ENCODE results near the gene NOP10.
"Not testable (repeated sequence)": the region's sequence is repeated elsewhere in the genome, so short reads cannot be mapped to it uniquely, and the experiment has no call there.

Gene NOP10

DNA sequence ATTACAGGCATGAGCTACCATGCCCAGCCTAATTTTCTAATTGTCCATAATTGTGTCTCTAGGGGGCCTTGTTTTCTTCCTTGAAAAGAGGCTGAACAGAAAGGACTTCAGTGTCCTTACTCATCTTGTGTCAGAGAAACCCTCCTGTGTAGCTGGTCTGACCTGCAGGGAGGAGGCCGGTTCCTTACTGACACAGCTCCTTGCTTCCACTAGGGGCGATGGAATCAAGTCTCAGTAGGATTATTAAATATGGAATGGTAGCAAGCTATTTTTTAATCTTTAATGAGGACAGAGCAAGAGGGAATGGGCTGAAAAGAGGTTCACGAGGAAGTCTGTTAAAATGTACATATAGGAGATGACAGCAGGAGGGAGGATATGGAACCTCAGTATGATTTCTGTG is 15.4 kb upstream of the NOP10 start:
- no peak for FAIRE-seq

DNA sequence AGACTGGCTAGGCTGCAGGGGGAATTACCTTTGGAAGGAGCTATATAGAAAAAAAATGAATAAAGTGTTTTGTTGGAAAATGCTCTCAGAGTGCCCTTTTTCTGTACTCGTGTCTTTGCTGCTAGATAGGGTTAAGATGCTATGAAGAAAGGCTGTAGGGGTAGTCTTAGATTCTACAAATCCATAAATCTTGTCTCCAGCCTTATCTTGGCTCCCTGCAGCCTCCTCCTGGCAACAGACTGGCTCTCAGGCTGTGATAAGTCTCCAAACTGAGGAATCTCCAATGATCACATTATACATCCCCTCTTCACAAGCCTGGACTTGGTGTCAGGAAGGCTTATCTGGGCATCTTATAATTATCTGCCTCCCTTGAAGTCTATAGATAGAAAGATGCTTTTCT is 14.7 kb upstream of the NOP10 start:
- no peak for FAIRE-seq

DNA sequence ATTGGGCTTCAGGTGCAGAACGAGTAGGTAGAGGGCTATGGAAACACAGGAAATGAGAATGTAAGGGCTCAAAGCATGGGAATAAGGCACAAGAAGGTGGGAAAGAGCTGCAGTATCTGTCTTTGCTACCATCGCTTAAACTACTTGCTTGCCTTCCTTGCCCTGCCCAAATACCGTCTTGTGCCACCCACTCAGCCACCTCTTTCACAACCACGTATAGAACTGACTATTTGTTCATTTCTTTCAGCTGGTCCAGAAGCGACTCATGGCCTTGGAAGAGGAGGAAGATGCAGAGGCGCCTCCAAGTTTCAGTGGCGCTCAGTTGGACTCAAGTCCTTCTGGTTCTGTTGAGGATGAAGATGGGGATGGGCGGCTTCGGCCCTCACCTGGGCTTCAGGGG is 12.3 kb upstream of the NOP10 start:
- FAIRE-seq = no peak

DNA sequence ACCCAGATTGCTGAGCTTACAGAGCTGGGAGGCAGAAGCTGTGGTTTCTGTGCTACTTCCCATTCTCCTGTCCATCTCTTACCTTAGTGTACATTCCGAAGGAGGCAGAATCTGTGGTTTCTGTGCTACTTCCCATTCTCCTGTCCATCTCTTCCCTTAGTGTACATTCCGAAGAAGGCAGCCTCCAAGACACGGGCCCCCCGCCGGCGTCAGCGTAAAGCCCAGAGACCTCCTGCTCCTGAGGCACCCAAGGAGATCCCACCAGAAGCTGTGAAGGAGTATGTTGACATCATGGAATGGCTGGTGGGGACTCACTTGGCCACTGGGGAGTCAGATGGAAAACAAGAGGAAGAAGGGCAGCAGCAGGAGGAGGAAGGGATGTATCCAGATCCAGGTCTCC is 11.3 kb upstream of the NOP10 start:
- FAIRE-seq = no peak

DNA sequence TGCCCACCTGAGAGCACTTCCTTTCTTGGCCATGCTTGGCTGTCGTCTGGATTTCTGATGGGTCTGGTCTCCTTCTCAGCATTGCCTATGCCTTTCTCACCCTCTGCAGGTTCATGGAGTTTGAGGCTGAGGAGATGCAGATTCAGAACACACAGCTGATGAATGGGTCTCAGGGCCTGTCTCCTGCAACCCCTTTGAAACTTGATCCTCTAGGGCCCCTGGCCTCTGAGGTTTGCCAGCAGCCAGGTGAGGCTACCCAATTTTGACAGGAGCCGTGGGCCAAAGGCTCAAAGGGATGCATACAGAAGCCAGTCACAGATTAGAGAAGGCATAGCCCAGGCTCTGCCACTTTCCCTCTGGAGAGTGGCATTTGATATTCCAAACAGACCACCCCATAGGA is 10.7 kb upstream of the NOP10 start:
- FAIRE-seq = no peak

DNA sequence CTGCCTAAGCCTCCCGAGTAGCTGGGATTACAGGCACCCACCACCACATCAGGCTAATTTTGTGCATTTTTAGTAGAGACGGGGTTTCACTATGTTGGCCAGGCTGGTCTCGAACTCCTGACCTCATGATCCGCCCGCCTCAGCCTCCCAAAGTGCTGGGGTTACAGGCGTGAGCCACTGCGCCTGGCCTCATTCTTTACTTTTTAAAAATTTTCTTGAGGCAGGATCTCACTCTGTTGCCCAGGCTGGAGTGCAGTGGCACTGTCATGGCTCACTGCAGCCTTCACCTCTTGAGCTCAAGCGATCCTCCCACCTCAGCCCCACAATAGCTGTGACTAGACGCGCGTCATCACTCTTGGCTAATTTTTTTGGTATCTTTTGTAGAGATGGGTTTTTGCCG is 10.1 kb upstream of the NOP10 start:
- FAIRE-seq = not testable (repeated sequence)

DNA sequence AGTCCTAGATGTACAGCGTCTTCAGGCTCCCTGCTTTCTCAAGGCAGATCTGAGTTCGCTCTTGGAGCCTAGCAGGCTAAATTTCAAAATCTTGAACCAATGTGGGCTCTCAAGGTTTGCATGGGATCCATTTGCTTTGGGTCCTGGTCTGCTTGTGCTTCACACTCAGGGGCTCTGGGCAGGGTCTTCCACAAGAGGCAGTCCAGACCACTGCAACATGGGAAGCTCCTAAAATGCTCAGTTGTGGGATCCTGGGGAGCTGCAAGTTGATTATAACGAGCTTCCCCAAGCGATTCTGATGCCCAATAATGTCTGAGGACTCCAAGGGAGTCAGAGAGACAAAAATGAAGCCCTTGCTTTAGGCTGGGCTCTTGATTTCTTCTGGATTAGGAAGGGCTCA is 6.8 kb upstream of the NOP10 start:
- FAIRE-seq = no peak

DNA sequence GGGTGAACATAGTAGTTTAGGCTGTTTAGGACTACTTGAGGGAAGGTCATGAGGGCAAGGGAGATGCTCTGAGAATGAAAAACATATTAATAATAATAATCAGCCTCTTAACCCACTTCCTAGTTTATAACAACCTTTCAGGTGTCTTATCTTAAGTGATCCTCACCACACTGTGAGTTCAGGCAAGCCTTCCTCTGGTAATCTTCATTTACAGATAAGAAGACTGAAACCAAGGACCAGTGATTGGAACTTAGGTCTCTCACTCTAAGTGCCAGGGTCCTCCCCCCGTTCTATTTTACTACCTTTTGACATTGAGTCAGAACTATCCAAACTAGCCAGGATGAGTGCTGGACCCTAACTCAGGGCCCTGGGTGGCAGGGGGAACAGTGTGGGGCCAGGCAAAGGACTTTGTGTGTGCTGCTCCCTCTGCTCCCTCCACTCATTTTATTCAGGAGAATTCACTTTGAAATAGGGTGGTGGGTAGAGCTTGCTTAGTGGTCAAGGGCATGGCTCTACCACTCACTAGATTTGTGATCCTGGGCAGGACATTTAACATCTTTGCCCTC is 5.9 kb upstream of the NOP10 start:
- FAIRE-seq = no peak

DNA sequence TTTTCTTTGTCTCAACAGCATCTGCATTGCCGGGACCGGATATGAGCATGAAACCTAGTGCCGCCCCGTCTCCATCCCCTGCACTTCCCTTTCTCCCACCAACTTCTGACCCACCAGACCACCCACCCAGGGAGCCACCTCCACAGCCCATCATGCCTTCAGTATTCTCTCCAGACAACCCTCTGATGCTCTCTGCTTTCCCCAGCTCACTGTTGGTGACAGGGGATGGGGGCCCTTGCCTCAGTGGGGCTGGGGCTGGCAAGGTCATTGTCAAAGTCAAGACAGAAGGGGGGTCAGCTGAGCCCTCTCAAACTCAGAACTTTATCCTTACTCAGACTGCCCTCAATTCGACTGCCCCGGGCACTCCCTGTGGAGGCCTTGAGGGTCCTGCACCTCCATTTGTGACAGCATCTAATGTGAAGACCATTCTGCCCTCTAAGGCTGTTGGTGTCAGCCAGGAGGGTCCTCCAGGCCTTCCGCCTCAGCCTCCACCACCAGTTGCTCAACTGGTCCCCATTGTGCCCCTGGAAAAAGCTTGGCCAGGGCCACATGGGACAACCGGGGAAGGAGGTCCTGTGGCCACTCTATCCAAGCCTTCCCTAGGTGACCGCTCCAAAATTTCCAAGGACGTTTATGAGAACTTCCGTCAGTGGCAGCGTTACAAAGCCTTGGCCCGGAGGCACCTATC is 5.2 kb upstream of the NOP10 start:
- FAIRE-seq = no peak

DNA sequence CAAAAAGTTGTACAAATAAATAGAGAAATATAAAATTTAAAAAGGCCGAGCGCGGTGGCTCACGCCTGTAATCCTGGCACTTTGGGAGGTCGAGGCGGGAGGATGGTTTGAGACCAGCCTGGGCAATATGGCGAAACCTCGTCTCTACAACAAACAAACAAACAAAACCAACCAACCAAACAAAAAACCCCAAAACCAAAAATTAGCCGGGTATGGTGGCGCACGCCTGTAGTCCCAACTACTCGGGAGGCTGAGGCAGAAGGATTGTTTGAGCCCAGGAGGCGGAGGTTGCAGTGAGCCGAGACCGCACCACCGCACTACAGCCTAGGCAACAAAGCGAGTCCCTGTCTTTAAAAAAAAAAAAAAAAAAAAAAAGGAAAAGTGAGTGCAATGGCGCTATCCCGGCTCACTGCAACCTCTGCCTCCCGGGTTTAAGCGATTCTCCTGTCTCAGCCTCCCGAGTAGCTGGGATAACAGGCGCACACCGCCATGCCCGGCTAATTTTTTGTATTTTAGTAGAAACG is 661 bp downstream of the NOP10 start:
- FAIRE-seq = not testable (repeated sequence)

DNA sequence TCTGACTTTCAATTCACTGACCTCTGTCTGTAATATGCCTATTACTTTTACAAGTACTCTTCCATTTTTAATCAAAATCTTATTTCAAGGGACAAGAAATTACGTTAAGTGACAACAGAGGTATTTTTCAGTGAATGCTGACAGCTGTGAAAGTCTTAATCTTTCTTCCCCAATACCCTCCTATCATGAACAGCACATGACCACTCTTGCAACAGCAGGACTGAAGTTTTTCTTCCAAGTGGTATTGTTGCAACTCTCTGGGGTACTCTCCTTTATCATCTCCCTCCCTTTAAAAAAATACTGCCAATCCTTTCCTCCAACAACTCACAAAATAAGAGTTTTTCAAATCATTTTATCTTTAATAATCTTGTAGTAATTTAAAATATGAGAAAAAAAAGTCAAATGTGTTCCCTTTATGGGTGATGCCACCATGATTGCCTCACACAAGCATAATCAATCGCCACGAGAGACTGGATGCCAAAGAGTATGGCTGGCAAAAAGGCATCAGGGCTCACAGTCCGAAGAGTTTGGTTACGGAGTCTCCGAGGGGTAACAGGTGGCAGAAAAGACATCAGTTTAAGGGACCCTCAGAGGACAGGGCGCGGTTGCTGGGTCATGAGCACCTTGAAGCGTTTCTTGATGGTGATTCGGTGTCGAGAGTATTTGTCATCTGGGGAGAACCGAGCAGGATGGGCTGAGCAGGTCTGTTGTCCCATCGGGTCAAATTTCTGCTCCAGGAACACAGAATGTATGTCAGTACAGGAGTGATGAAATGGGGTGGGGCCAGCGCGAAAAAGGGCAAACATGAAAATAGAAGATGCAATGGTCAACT is 1.3 kb downstream of the NOP10 start:
- no peak for FAIRE-seq

DNA sequence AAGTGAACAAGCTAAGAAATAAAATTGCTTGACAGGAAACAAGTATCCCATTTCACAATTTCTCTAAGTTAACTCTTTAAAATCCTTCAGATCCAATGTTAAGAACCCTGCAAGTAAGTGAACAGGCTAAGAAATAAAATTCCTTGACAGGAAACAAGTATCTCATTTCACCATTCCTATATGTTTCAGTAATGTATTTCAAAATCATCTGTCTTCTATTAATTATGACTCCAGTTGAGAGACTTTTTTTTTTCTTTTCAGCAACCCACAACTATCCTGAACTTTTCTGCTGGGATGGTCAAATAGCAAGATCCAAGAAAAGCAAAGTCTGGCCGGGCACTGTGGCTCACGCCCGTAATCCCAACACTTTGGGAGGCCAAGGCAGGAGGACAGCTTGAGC is 3.0 kb downstream of the NOP10 start:
- FAIRE-seq = no peak

DNA sequence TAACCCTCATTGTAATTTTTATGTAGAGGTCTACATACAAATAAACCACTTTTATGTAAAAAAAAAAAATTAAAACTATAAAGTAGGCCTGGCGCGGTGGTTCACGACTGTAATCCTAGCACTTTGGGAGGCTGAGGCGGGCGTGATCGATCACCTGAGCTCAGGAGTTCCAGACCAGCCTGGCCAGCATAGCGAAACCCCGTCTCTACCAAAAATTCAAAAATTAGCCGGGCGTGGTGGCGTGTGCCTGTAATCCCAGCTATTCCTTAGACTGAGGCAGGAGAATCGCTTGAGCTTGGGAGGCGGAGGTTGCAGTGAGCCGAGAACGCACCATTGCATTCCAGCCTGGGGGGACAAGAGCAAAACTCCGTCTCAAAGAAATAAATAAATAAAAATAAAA is 4.6 kb downstream of the NOP10 start:
- no peak for FAIRE-seq

DNA sequence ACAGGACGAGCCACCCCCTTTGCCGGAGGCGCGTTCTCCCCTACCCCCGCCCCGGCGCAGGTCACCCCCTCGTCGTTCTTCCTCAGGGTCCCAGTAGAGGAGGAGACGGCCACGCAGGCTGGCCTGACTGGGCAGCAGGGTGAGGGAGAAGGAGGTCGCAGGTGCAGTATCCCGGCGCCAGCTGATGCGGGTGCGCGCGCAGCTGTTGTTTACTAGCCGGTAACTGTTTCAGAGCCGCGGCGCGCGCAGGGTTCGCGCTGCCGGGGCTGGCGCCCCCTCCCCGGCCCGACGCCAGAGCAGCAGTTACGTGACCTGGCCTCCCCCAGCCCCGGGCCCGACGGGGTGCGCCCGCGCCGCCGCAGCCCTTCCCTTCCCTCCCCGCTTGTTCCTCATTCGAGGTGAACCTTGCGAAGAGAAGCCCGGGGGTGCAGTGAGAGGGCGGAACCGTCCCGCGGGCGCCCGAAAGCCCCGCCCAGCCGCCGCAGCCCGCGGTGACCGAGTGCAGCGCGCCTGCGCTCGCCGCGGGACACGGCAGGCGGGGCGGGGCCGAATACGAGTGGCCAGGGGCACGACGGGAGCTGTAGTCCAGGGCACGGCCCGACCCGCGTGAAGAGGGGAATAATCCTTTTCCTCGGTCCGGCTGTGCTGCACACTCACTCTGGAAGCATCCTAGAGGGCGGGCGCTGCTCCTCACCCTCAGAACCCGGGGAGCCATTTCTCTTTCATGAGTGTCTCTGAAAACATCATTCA is 5.2 kb downstream of the NOP10 start, which contains the start of gene SLC12A6:
Gene SLC12A6 (minus strand): TSS at position 225 of the 750 bp plus-strand sequence. CDS start 1,101 bp downstream, outside the sequence.
- no peak for FAIRE-seq

DNA sequence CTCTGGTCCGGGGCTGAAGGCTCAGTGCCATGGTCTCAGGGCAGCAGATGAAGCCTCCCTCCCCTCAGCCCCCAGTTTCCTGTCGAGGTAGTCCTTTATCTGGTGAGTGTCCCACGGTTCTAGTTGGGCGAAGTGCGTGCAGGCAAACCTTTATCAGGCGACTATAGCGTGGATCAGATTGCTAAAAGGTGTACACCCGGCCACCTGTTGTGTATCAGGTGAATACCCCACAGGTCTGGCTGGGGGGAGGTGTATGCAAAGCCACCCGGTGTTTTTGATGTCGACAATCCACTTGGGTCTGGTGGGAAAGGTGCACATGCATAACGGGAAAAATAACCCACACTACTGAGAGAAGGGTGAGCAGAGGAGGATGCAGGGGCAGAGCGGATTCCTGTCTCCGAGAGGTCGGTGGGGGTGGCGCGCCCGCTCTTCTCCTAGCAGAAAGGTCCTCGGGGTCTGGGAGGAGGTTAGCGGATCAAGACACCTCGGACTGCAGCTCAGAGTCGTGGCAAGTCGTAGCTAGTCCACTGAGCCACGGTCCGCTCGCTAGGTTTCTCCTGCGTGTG is 5.9 kb downstream of the NOP10 start:
- no peak for FAIRE-seq

DNA sequence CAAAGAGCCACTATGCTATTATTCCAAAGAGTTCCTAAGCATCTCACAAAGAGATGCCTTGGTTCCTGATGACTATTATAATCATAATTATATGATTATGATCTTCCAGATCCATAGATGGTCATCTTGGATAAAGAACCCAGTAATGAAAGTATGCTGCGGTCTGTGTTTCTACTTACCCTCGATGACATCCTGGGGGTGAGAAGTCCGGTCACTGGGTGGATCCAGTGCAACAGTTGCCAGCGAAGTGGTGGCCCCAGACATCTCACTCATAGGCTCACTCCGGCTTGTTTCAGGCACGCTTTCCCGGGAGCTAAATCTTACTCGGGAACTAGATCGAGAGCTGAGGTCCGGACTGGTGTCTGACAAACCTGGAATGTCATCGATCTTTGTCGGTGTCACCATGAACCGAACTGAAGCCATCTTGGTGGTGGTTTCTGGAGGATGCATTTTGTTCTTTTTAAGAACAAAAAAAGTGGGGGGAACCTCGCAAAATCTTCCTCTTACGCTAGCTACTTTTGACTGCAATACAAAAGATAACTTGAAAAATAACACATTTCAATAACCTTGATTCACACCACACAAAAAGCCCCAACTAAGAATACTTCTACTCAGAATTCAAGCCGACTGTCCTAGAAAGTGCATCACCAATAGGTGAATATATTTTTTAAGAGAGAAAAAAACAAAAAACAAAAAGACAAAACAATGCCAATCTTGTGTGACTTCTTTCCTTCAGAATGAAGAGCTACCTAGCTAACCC is 6.5 kb downstream of the NOP10 start:
- no peak for FAIRE-seq

DNA sequence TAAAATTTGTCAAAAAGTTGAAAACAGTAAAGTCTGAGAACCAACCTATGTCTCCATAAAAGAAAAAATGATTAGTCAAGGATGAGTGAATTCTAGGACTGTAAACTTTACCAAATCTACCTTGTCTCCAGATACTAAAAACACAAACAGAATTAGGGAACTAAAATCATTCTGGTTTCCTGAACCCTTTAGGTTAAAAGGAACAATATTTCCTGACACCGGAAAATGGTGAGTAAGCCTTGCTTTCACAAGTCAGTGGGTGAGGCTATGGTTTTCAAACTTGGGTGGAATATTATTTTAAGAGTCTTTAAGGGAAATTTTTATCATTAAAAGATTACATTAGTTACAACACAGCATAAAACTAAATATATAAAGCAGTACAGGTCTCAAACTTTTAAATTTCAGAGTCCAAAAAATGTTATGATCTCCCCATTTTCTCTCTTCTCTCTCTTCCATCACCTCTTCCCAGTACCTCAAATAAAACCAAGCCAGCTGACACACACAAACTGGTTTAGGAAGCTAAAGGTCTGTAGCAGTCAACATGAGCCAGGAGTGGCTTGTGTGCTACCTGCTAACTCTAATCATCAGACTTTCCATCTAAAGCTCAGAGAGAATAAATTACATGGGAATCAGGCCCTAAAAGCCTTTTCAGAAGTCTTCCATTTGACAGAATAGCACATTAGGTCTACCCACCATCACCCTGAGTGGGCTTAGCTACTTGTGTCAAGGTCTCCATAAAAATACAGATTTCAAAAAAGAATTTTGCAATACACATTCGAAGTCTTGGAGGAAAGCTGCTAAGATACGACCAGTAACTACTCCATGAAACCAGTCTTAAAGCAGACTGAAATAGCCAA is 7.5 kb downstream of the NOP10 start:
- FAIRE-seq = no peak

DNA sequence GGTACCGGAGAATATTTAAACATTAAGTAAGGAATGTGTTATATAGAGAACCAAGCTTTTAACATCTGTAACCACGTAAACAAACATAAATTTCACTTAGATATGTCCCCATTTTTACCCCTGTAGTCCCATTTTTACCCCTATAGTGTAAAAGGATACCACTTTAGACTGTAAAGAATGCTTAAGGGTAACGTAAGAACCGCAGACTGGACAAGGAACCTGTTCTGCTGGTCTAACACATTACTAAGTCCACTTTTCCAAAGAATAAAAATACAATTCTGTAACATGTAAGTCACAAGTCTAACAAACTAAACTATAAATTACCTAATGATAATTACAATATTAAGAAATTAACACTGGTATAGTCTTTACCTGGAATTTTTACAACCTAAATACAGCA is 8.3 kb downstream of the NOP10 start:
- no peak for FAIRE-seq

DNA sequence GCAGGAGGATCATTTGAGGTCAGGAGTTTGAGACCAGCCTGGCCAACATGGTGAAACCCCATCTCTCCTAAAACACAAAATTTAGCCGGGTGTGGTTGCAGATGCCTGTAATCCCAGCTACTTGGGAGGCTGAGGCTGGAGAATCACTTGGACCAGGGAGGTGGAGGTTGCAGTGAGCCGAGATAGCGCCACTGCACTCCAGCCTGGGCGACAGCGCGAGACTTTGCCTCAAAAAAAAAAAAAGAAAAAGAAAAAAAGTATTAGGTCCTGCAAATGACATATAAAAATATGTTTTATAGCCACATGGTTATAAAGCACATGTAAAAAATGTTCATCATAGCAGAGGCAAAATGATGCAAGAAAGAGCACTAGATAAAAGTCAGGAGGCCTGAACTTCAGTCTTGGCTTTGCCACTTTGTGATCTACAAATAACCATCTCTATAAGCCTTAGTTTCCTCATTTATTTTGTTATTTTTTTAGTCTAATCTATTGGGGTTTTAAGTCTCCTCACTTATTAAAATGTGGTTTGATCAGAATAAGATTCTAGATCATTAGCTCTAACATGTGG is 10.3 kb downstream of the NOP10 start:
- FAIRE-seq = no peak

DNA sequence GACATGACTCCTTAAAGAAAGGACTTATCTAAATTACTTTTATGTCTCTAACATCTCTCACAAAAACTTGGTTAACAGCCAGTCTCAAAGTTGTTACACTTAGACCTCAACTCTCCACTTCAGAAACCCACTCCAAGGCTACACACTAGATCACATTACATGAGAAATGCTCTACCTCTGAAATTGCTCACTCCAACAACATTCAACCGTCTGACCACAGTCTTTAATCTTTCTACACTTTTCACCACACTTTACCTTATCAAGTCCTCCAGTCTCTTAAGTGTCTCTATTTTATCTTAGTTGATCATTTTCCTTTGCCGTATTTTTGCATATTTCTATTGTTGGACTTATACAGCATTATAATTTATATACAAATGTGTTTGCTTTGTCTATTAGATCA is 11.1 kb downstream of the NOP10 start:
- FAIRE-seq = no peak

DNA sequence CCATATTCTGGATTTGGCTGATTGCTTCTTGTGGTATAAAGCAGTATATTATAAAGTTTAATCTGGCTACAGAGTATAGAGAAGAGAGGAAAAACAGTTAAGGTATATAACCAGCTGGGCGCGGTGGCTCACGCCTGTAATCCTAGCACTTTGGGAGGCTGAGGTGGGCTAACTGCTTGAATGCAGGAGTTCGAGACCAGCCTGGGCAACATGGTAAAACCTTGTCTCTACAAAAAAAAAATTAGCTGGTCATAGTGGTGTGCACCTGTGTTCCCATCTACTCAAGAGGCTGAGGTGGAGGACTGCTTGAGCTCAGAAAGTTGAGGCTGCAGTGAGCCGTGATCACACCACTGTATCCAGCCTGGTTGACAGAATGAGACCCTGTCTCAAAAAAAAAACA is 12.7 kb downstream of the NOP10 start:
- no peak for FAIRE-seq

Data from colon (tissue), 2 donors.